Gastroesophageal sphincter (tissue), 4 donors: ENCODE data around the gene SLC35D2. TPM values are rescaled to one million over a fixed set of nuclear protein-coding genes. Genes with fewer than 3 reads are reported as not detected.

Experiments
- ATAC-seq: fragments of 150-250 bp; one replicate; pipeline ENCODE4 v1.9.1; 2016; ENCODE audit warnings: mild to moderate bottlenecking, moderate library complexity
- H3K27ac ChIP-seq, 4 donors: fragments of 200-600 bp; sonication (generic) in 3 of 4; 1 replicate in 3 of 4; 2 replicates in 1 of 4; pipeline ENCODE4 v1.5.1; 2016 to 2019
- H3K27me3 ChIP-seq: fragments of 200-600 bp; sonication (generic); one replicate; pipeline ENCODE4 v1.5.1; 2019
- H3K36me3 ChIP-seq, 2 donors: fragments of 200-600 bp; sonication (generic); one replicate each; pipeline ENCODE4 v1.5.1; 2019; ENCODE audit warnings: control low read depth in 1 of 2
- H3K4me1 ChIP-seq, 3 donors: fragments of 200-600 bp; sonication (generic); 1 replicate in 2 of 3; 2 replicates in 1 of 3; pipeline ENCODE4 v1.5.1; 2016 to 2019; ENCODE audit warnings: control low read depth in 2 of 3
- H3K4me3 ChIP-seq, 2 donors: fragments of 200-600 bp; sonication (generic); one replicate each; pipeline ENCODE4 v1.5.1; 2019; ENCODE audit warnings: mild to moderate bottlenecking in 1 of 2, moderate library complexity in 1 of 2
- H3K9me3 ChIP-seq, 3 donors: fragments of 200-600 bp; sonication (generic); one replicate each; pipeline ENCODE4 v1.5.1; 2017 to 2019; ENCODE audit warnings: control low read depth in 2 of 3
- CTCF ChIP-seq, 4 experiments: fragments of 200-600 bp in 2 of 4; fragments of 450-650 bp in 2 of 4; sonication (generic) in 1 of 4; IDR thresholded peaks; one replicate each; pipeline ENCODE4 v1.5.1; 2017 to 2019; ENCODE audit warnings: antibody characterized with exemption in 4 of 4, mild to moderate bottlenecking in 2 of 4, moderate library complexity in 2 of 4
- EP300 ChIP-seq: sonication (generic); formaldehyde crosslinking; IDR thresholded peaks from one replicate; pipeline ENCODE4 v1.6.1; 2017; ENCODE audit warnings: antibody characterized with exemption, mild to moderate bottlenecking
- POLR2A ChIP-seq, 2 donors: fragments of 450-650 bp; IDR thresholded peaks; one replicate each; pipeline ENCODE4 v1.6.1; 2017; ENCODE audit warnings: antibody characterized with exemption in 2 of 2, mild to moderate bottlenecking in 2 of 2, moderate library complexity in 1 of 2
- POLR2AphosphoS5 ChIP-seq: sonication (generic); formaldehyde crosslinking; IDR thresholded peaks from one replicate; pipeline ENCODE4 v1.6.1; 2017; ENCODE audit warnings: antibody characterized with exemption
- WGBS, 2 donors: methylation state at CpG; one replicate each; pipeline ENCODE4 v1.1.5; 2018; ENCODE audit warnings: low coverage in 1 of 2; 5-methylcytosine and 5-hydroxymethylcytosine counted together
- total RNA-seq, 4 donors: library from RNA; depleted of rRNA; stranded (reverse); fragments of >200 nt; gene quantifications; one replicate each; pipeline ENCODE4 v1.1.0, GENCODE V29; 2016

Gene SLC35D2
- total RNA-seq, 4 donors from 2014 or later: 16.6 to 39.3 (median 26.1) TPM

DNA sequence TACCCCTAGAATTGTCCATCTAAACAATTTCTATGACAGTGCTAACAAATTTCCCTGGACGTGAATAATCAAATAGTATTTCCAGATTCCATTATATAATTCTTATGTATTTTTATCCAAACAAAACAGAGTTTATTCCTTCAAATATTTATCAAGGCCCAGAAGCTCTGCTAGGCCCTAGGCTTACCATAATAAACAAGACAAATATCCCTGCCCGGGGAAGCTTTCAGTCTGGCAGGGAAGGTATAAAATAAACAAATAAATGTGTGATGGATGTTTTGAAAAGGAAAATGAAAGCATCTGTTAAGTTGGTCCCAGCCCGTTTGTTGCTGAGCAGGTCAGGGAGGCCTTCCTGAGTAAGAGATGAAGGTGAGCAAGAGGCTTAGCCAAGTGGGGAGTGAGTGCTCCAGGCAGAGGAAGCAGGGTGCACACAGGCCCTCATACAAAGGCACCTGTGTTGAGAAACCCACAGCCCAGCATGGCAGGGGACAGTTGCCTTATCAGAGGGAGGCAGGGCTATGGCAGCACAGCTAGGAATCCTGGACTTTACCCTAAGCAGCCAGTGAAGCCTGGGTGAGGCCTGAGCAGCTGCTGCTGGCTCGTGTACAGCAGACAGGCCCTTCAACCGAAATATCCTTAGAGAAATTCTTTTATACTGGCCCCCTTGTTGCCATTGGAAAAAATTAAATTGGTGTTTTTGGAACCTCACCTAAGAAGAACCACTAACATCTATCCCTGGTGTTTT lies 7.7 kb upstream of the SLC35D2 start:
- no peak for ATAC-seq
- Histone ChIP-seq H3K27me3 (no peaks in the 10 kb centered on the region), H3K27ac (peak overlapping the region in 1 of 4 donors; percentile 39), H3K4me3 (no peak overlapping the region), H3K36me3 (no peaks in the 10 kb centered on the region), H3K9me3 (no peaks in the 10 kb centered on the region), H3K4me1 (peaks cover 0 to 19% (median 0%) of the 10 kb centered on the region in 3 donors)
- no peak for TF ChIP-seq EP300
- no peak for TF ChIP-seq CTCF (IDR thresholded peaks at IDR 0.05)
- TF ChIP-seq POLR2A (IDR thresholded peaks at IDR 0.05): no peak
- no peak for TF ChIP-seq POLR2AphosphoS5
- WGBS, 2 donors: 33 to 62% methylated on average over 2 to 5 of the region's 5 CpGs

GRCh38 chr9:96388144-96388543 lies 4.6 kb upstream of the SLC35D2 start:
- WGBS, 2 donors: 93 to 94% methylated on average over 3 to 6 of the region's 11 CpGs
- TF ChIP-seq EP300: no peak
- TF ChIP-seq POLR2A (IDR thresholded peaks at IDR 0.05): no peak
- no peak for TF ChIP-seq POLR2AphosphoS5
- TF ChIP-seq CTCF (IDR thresholded peaks at IDR 0.05): no peak
- Histone ChIP-seq H3K4me1 (peaks cover 0 to 34% (median 0%) of the 10 kb centered on the region in 3 donors), H3K9me3 (no peaks in the 10 kb centered on the region), H3K27me3 (no peaks in the 10 kb centered on the region), H3K27ac (peak overlapping the region in 1 of 4 donors; percentile 48), H3K4me3 (no peak overlapping the region), H3K36me3 (no peaks in the 10 kb centered on the region)
- no peak for ATAC-seq

GRCh38 chr9:96386157-96386556 lies 2.6 kb upstream of the SLC35D2 start:
- ATAC-seq: no peak
- Histone ChIP-seq H3K36me3 (no peaks in the 10 kb centered on the region), H3K27me3 (no peaks in the 10 kb centered on the region), H3K4me3 (no peak overlapping the region), H3K9me3 (no peaks in the 10 kb centered on the region), H3K4me1 (peaks cover 0 to 51% (median 6%) of the 10 kb centered on the region in 3 donors), H3K27ac (peak overlapping the region in 1 of 4 donors; percentile 22)
- TF ChIP-seq POLR2A (IDR thresholded peaks at IDR 0.05): no peak
- TF ChIP-seq CTCF (IDR thresholded peaks at IDR 0.05): no peak
- TF ChIP-seq POLR2AphosphoS5: no peak
- no peak for TF ChIP-seq EP300

GRCh38 chr9:96382839-96383164 lies 709 bp downstream of the SLC35D2 start:
- Histone ChIP-seq H3K9me3 (no peaks in the 10 kb centered on the region), H3K27ac (peak overlapping the region; percentile 86 to 96 (median 94)), H3K4me3 (peak overlapping the region; percentile 88 to 96), H3K4me1 (peaks cover 0 to 66% (median 6%) of the 10 kb centered on the region in 3 donors), H3K27me3 (no peaks in the 10 kb centered on the region), H3K36me3 (peaks cover 0 to 8% of the 10 kb centered on the region in 2 donors)
- no peak for ATAC-seq
- WGBS, 2 donors: 21 to 23% methylated on average over 7 of the region's 7 CpGs
- TF ChIP-seq EP300 (no peak), CTCF (IDR thresholded peaks at IDR 0.05) (no peak), POLR2AphosphoS5 (no peak), POLR2A (IDR thresholded peaks at IDR 0.05) (no peak)

DNA sequence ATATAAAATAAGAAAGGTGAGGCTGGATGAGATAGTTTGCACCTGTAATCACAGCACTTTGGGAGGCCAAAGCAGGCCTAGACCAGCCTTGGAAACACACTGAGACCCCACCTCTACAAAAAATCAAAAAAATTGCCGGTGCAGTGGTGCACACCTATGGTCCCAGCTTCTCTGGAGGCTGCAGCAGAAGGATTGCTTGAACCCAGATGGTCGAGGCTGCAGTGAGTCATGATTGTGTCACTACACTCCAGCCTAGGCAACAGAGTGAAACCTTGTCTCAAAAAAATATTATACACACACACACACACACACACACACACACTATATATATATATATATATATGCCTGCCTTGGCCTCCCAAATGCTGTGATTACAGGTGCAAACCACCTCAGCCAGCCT lies 1.3 kb downstream of the SLC35D2 start:
- peaks cover 0 to 66% (median 6%) of the 10 kb centered on the region in 3 donors for H3K4me1 ChIP-seq
- H3K4me3 ChIP-seq: peak overlapping the region in 1 of 2 donors; percentile 88
- no peak for ATAC-seq
- TF ChIP-seq CTCF (IDR thresholded peaks at IDR 0.05) (no peak), POLR2AphosphoS5 (no peak), POLR2A (IDR thresholded peaks at IDR 0.05) (no peak), EP300 (no peak)
- peak overlapping the region in 2 of 4 donors; percentile 93 to 96 for H3K27ac ChIP-seq
- WGBS, 2 donors: 17 to 75% methylated on average over 1 to 2 of the region's 2 CpGs
- H3K9me3 ChIP-seq: no peaks in the 10 kb centered on the region
- peaks cover 0 to 8% of the 10 kb centered on the region in 2 donors for H3K36me3 ChIP-seq
- H3K27me3 ChIP-seq: no peaks in the 10 kb centered on the region
